Endodermal cell (in vitro differentiated cells): ENCODE measurements around the gene GHDC. TPM values are rescaled to one million over a fixed set of nuclear protein-coding genes. Genes with fewer than 3 reads are reported as not detected.
"Not testable (repeated sequence)": the region's sequence is repeated elsewhere in the genome, so short reads cannot be mapped to it uniquely, and the experiment has no call there.

Source experiments
- DNase-seq: peaks from one replicate; pipeline ENCODE4 v3.0.0-alpha.2; 2017
- H3K27ac ChIP-seq: 2 replicates; pipeline ENCODE4 v1.5.1; 2013; ENCODE audit warnings: mild to moderate bottlenecking, low read depth, low read length, moderate library complexity
- H3K27me3 ChIP-seq: 2 replicates; pipeline ENCODE4 v1.6.1; 2013; ENCODE audit warnings: mild to moderate bottlenecking, low read length, moderate library complexity; ENCODE audit not compliant: insufficient read depth, control insufficient read depth, poor library complexity, severe bottlenecking
- H3K36me3 ChIP-seq: 2 replicates; pipeline ENCODE4 v1.7.0; 2013; ENCODE audit warnings: mild to moderate bottlenecking, low read length, moderate library complexity; ENCODE audit not compliant: control insufficient read depth, insufficient read depth
- H3K4me1 ChIP-seq: one replicate; pipeline ENCODE4 v1.7.0; 2013; ENCODE audit warnings: low read length; ENCODE audit not compliant: control insufficient read depth, insufficient read depth
- H3K4me3 ChIP-seq: 2 replicates; pipeline ENCODE4 v1.5.1; 2013; ENCODE audit warnings: mild to moderate bottlenecking, low read length, moderate library complexity
- H3K9ac ChIP-seq: 2 replicates; pipeline ENCODE4 v1.6.1; 2013; ENCODE audit warnings: mild to moderate bottlenecking, low read length, moderate library complexity; ENCODE audit not compliant: poor library complexity, severe bottlenecking; ENCODE audit errors: extremely low read depth
- H3K9me3 ChIP-seq: 2 replicates; pipeline ENCODE4 v1.6.1; 2013; ENCODE audit warnings: mild to moderate bottlenecking, low read length, moderate library complexity; ENCODE audit not compliant: control insufficient read depth
- H3K27ac Mint-ChIP-seq: 2 replicates; pipeline ENCODE4 v1.8.0; 2020; ENCODE audit warnings: mixed read lengths
- H3K27me3 Mint-ChIP-seq: 2 replicates; pipeline ENCODE4 v1.8.0; 2021; ENCODE audit warnings: mild to moderate bottlenecking, mixed read lengths; ENCODE audit not compliant: insufficient read depth
- H3K36me3 Mint-ChIP-seq: 2 replicates; pipeline ENCODE4 v1.8.0; 2020; ENCODE audit warnings: low read depth, mixed read lengths
- H3K4me1 Mint-ChIP-seq: 2 replicates; pipeline ENCODE4 v1.8.0; 2020; ENCODE audit warnings: mixed read lengths
- H3K4me3 Mint-ChIP-seq: 2 replicates; pipeline ENCODE4 v1.8.0; 2020; ENCODE audit warnings: mild to moderate bottlenecking, moderate library complexity, mixed read lengths
- H3K9me3 Mint-ChIP-seq: 2 replicates; pipeline ENCODE4 v1.8.0; 2020; ENCODE audit warnings: mild to moderate bottlenecking, mixed read lengths
- CTCF ChIP-seq: fragments of 200-600 bp; sonication (generic); conservative IDR thresholded peaks from 2 replicates; pipeline ENCODE4 v1.5.0; 2021; ENCODE audit warnings: antibody characterized with exemption, mild to moderate bottlenecking
- WGBS, 2 experiments: methylation state at CpG; one replicate each; pipeline versions ENCODE4 v1.1.5 to v1.1.7; 2013; ENCODE audit warnings: missing lambda C conversion rate in 2 of 2, mixed read lengths in 1 of 2; ENCODE audit not compliant: insufficient coverage in 1 of 2, insufficient read length in 1 of 2; 5-methylcytosine and 5-hydroxymethylcytosine counted together
- total RNA-seq, 2 donors: library from RNA; stranded (reverse); fragmentation: NEBNext Ultra II Directional in 1 of 2; extraction: Animal tissue kit (Norgen Biotek cat#: 25700) in 1 of 2; gene quantifications; 2 replicates in 1 of 2; 3 replicates in 1 of 2; pipeline ENCODE4 v1.2.1, GENCODE V29; 2021

Gene GHDC
- total RNA-seq, 2 donors from 2014 or later: 4.4 to 8.4 TPM

- H3K9me3 ChIP-seq: no peaks in the 10 kb centered on the region
- H3K27ac Mint-ChIP-seq: no peak overlapping the region
- H3K27me3 ChIP-seq: no peaks in the 10 kb centered on the region
- no peaks in the 10 kb centered on the region for H3K36me3 Mint-ChIP-seq
- H3K9me3 Mint-ChIP-seq: no peaks in the 10 kb centered on the region
- TF ChIP-seq CTCF: no peak
- H3K4me1 Mint-ChIP-seq: peaks cover 13% of the 10 kb centered on the region
- H3K27ac ChIP-seq: no peak overlapping the region
- 91 to 97% methylated on average over 4 to 5 of the region's 5 CpGs for WGBS, 2 experiments
- no peak overlapping the region for H3K9ac ChIP-seq
- DNase-seq: no peak
- no peak overlapping the region for H3K4me3 Mint-ChIP-seq
- H3K4me1 ChIP-seq: no peaks in the 10 kb centered on the region
- peaks cover 2% of the 10 kb centered on the region for H3K36me3 ChIP-seq
- H3K4me3 ChIP-seq: no peak overlapping the region
- no peaks in the 10 kb centered on the region for H3K27me3 Mint-ChIP-seq
These were observed 45.9 kb upstream of the GHDC start for GRCh38 chr17:42240201-42240600.

- H3K27ac Mint-ChIP-seq, H3K27ac ChIP-seq, H3K36me3 Mint-ChIP-seq, H3K27me3 Mint-ChIP-seq, H3K4me3 ChIP-seq, H3K4me1 ChIP-seq, DNase-seq, H3K9ac ChIP-seq, H3K9me3 ChIP-seq, H3K4me3 Mint-ChIP-seq, H3K9me3 Mint-ChIP-seq, H3K36me3 ChIP-seq, H3K27me3 ChIP-seq: not testable (repeated sequence)
- 84 to 99% methylated on average over 3 to 6 of the region's 7 CpGs for WGBS, 2 experiments
- peaks cover 14% of the 10 kb centered on the region for H3K4me1 Mint-ChIP-seq
These were observed 45.3 kb upstream of the GHDC start for GRCh38 chr17:42239576-42239975.

- Histone ChIP-seq H3K9me3 (no peaks in the 10 kb centered on the region), H3K36me3 (no peaks in the 10 kb centered on the region), H3K9ac (no peak overlapping the region), H3K27me3 (no peaks in the 10 kb centered on the region), H3K4me1 (no peaks in the 10 kb centered on the region), H3K4me3 (no peak overlapping the region), H3K27ac (no peak overlapping the region)
- no peaks in the 10 kb centered on the region for H3K27me3 Mint-ChIP-seq
- H3K9me3 Mint-ChIP-seq: no peaks in the 10 kb centered on the region
- peak overlapping the region; percentile 2 for H3K27ac Mint-ChIP-seq
- TF ChIP-seq CTCF: no peak
- no peak overlapping the region for H3K4me3 Mint-ChIP-seq
- DNase-seq: no peak
- H3K4me1 Mint-ChIP-seq: peaks cover 2% of the 10 kb centered on the region
- WGBS, 2 experiments: 94 to 95% methylated on average over 7 of the region's 7 CpGs
- H3K36me3 Mint-ChIP-seq: no peaks in the 10 kb centered on the region
These were observed 42.5 kb upstream of the GHDC start for GRCh38 chr17:42236760-42237159.

GRCh38 chr17:42233994-42234393 is 39.7 kb upstream of the GHDC start:
- H3K36me3 ChIP-seq: peaks cover 7% of the 10 kb centered on the region
- no peak overlapping the region for H3K4me3 ChIP-seq
- Mint-ChIP-seq H3K4me3 (no peak overlapping the region), H3K4me1 (peaks cover 2% of the 10 kb centered on the region), H3K9me3 (no peaks in the 10 kb centered on the region), H3K27ac (no peak overlapping the region), H3K27me3 (no peaks in the 10 kb centered on the region), H3K36me3 (no peaks in the 10 kb centered on the region)
- H3K4me1 ChIP-seq: no peaks in the 10 kb centered on the region
- no peaks in the 10 kb centered on the region for H3K27me3 ChIP-seq
- H3K27ac ChIP-seq: no peak overlapping the region
- DNase-seq: no peak
- H3K9ac ChIP-seq: no peak overlapping the region
- no peaks in the 10 kb centered on the region for H3K9me3 ChIP-seq
- no peak for TF ChIP-seq CTCF
- 90 to 95% methylated on average over 2 of the region's 2 CpGs for WGBS, 2 experiments
